SK-N-SH treated with all-trans-retinoic acid at 6 μM for 48 hours (cell line): ENCODE measurements around the gene SEPTIN5.

Source experiments
- ATAC-seq: fragments of 200-7000 bp; cut with Tn5 transposase; 3 replicates; pipeline ENCODE4 v1.9.1; 2020; ENCODE audit warnings: mild to moderate bottlenecking, moderate library complexity
- ARNTL ChIP-seq: fragments of 450-650 bp; formaldehyde crosslinking; IDR thresholded peaks from 2 replicates; pipeline ENCODE4 v1.5.0; 2020; ENCODE audit warnings: low read depth, mild to moderate bottlenecking, moderate library complexity, borderline replicate concordance
- BACH2 ChIP-seq: fragments of 250-450 bp; sonication (Bioruptor Pico); IDR thresholded peaks from 2 replicates; pipeline ENCODE4 v1.9.0; 2021; ENCODE audit warnings: mild to moderate bottlenecking, borderline replicate concordance
- CREB5 ChIP-seq: fragments of 250-450 bp; sonication (Bioruptor Pico); IDR thresholded peaks from 2 replicates; pipeline ENCODE4 v1.5.1; 2020; ENCODE audit warnings: low read depth, mild to moderate bottlenecking, moderate library complexity
- CSDC2 ChIP-seq: fragments of 250-450 bp; sonication (Bioruptor Pico); IDR thresholded peaks from 2 replicates; pipeline ENCODE4 v1.5.0; 2020; ENCODE audit warnings: mild to moderate bottlenecking, moderate library complexity
- CSRNP3 ChIP-seq: fragments of 250-450 bp; sonication (Bioruptor Pico); IDR thresholded peaks from 2 replicates; pipeline ENCODE4 v1.5.1; 2021; ENCODE audit warnings: mild to moderate bottlenecking, moderate library complexity
- ESRRG ChIP-seq: fragments of 250-450 bp; sonication (Bioruptor Pico); IDR thresholded peaks from 2 replicates; pipeline ENCODE4 v1.6.1; 2021; ENCODE audit warnings: mild to moderate bottlenecking
- GLIS3 ChIP-seq: fragments of 250-450 bp; sonication (Bioruptor Pico); IDR thresholded peaks from 2 replicates; pipeline ENCODE4 v1.5.0; 2020; ENCODE audit warnings: mild to moderate bottlenecking, moderate library complexity
- ISL1 ChIP-seq: fragments of 250-450 bp; sonication (Bioruptor Pico); IDR thresholded peaks from 2 replicates; pipeline ENCODE4 v2.1.2; 2022; ENCODE audit warnings: mild to moderate bottlenecking, moderate library complexity
- OSR1 ChIP-seq: fragments of 250-450 bp; sonication (Bioruptor Pico); IDR thresholded peaks from 2 replicates; pipeline ENCODE4 v1.8.0; 2022; ENCODE audit warnings: moderate library complexity, mild to moderate bottlenecking, inconsistent platforms
- PATZ1 ChIP-seq: fragments of 250-450 bp; sonication (Bioruptor Pico); IDR thresholded peaks from 2 replicates; pipeline ENCODE4 v1.8.0; 2020; ENCODE audit warnings: mild to moderate bottlenecking, moderate library complexity, borderline replicate concordance
- POU6F1 ChIP-seq: fragments of 250-450 bp; sonication (Bioruptor Pico); IDR thresholded peaks from 2 replicates; pipeline ENCODE4 v1.8.0; 2021; ENCODE audit warnings: low read depth, mild to moderate bottlenecking, moderate library complexity, borderline replicate concordance
- PPARA ChIP-seq: fragments of 250-450 bp; sonication (Bioruptor Pico); IDR thresholded peaks from 2 replicates; pipeline ENCODE4 v1.5.0; 2020; ENCODE audit warnings: mild to moderate bottlenecking, borderline replicate concordance
- RARB ChIP-seq: fragments of 250-450 bp; sonication (Bioruptor Pico); IDR thresholded peaks from 2 replicates; pipeline ENCODE4 v1.8.0; 2021; ENCODE audit warnings: mild to moderate bottlenecking, moderate library complexity
- SNAI2 ChIP-seq: fragments of 250-450 bp; sonication (Bioruptor Pico); IDR thresholded peaks from 2 replicates; pipeline ENCODE4 v1.5.0; 2020; ENCODE audit warnings: mild to moderate bottlenecking, moderate library complexity
- TCF4 ChIP-seq: fragments of 250-450 bp; sonication (Bioruptor Pico); IDR thresholded peaks from 2 replicates; pipeline ENCODE4 v1.8.0; 2021; ENCODE audit warnings: mild to moderate bottlenecking, moderate library complexity, borderline replicate concordance
- TOX ChIP-seq: fragments of 250-450 bp; sonication (Bioruptor Pico); IDR thresholded peaks from 2 replicates; pipeline ENCODE4 v1.8.0; 2021; ENCODE audit warnings: mild to moderate bottlenecking, moderate library complexity, borderline replicate concordance
- TSHZ2 ChIP-seq: fragments of 250-450 bp; sonication (Bioruptor Pico); IDR thresholded peaks from 2 replicates; pipeline ENCODE4 v1.5.0; 2020; ENCODE audit warnings: mild to moderate bottlenecking, moderate library complexity
- ZFP3 ChIP-seq: fragments of 250-450 bp; sonication (Bioruptor Pico); IDR thresholded peaks from 2 replicates; pipeline ENCODE4 v1.5.0; 2020; ENCODE audit warnings: mild to moderate bottlenecking, moderate library complexity
- ZFP30 ChIP-seq: fragments of 450-650 bp; formaldehyde crosslinking; IDR thresholded peaks from 2 replicates; pipeline ENCODE4 v1.5.0; 2022; ENCODE audit warnings: mild to moderate bottlenecking, moderate library complexity
- ZNF565 ChIP-seq: fragments of 450-650 bp; formaldehyde crosslinking; conservative IDR thresholded peaks from 2 replicates; pipeline ENCODE4 v1.5.0; 2020; ENCODE audit warnings: low read depth, mild to moderate bottlenecking, moderate library complexity
- ZNF70 ChIP-seq: fragments of 450-650 bp; formaldehyde crosslinking; IDR thresholded peaks from 2 replicates; pipeline ENCODE4 v1.5.0; 2020; ENCODE audit warnings: mild to moderate bottlenecking, moderate library complexity
- ZNF8 ChIP-seq: fragments of 450-650 bp; formaldehyde crosslinking; IDR thresholded peaks from 2 replicates; pipeline ENCODE4 v1.5.0; 2020; ENCODE audit warnings: mild to moderate bottlenecking, moderate library complexity

Gene SEPTIN5

GRCh38 chr22:19764299-19764593, 49.9 kb downstream of the SEPTIN5 start:
- ATAC-seq: no peak
- TF ChIP-seq TOX (CRISPR knock-in tag) (no peak), CSRNP3 (CRISPR knock-in tag) (no peak), CREB5 (no peak), CSDC2 (CRISPR knock-in tag) (no peak), ZFP3 (CRISPR knock-in tag) (no peak), POU6F1 (CRISPR knock-in tag) (no peak), ISL1 (no peak), RARB (no peak), SNAI2 (CRISPR knock-in tag) (no peak), PATZ1 (no peak), TCF4 (no peak), ARNTL (CRISPR knock-in tag) (no peak), ZFP30 (CRISPR knock-in tag) (no peak), BACH2 (CRISPR knock-in tag) (no peak), ZNF8 (CRISPR knock-in tag) (no peak), ZNF70 (CRISPR knock-in tag) (no peak)

GRCh38 chr22:19764636-19765476, 50.6 kb downstream of the SEPTIN5 start:
- ATAC-seq: no peak
- TF ChIP-seq PPARA (CRISPR knock-in tag) (no peak), TOX (CRISPR knock-in tag) (no peak), BACH2 (CRISPR knock-in tag) (no peak), OSR1 (no peak), ESRRG (CRISPR knock-in tag) (no peak), CSDC2 (CRISPR knock-in tag) (no peak), TSHZ2 (CRISPR knock-in tag) (no peak), ISL1 (no peak), TCF4 (no peak), POU6F1 (CRISPR knock-in tag) (no peak), ZFP3 (CRISPR knock-in tag) (no peak), PATZ1 (no peak), GLIS3 (CRISPR knock-in tag) (no peak), CREB5 (no peak), ZNF565 (CRISPR knock-in tag) (no peak), ZNF70 (CRISPR knock-in tag) (no peak), ZFP30 (CRISPR knock-in tag) (no peak)
